Effector memory CD8-positive, alpha-beta T cell (primary cell): ENCODE results near the gene TEKT1.
A peak's percentile ranks its signal among the peaks of the same experiment; 100 is the strongest.
"Not testable (repeated sequence)": the region's sequence is repeated elsewhere in the genome, so short reads cannot be mapped to it uniquely, and the experiment has no call there.

Experiments used
- ATAC-seq: fragments of 150-1000 bp; cut with Tn5 transposase; replicated peaks from 2 replicates; pipeline ENCODE4 v1.10.0; 2021; ENCODE audit warnings: mild to moderate bottlenecking, moderate library complexity
- DNase-seq, 3 experiments: peaks; one replicate each; pipeline ENCODE4 v3.0.0; 2021
- H3K27ac Mint-ChIP-seq, 2 donors: one replicate each; pipeline ENCODE4 v1.8.0; 2022; ENCODE audit warnings: mild to moderate bottlenecking in 2 of 2, mixed read lengths in 2 of 2, moderate library complexity in 2 of 2
- H3K27me3 Mint-ChIP-seq, 2 donors: one replicate each; pipeline ENCODE4 v1.8.0; 2022; ENCODE audit warnings: mixed read lengths in 2 of 2
- H3K36me3 Mint-ChIP-seq: one replicate; pipeline ENCODE4 v1.8.0; 2022; ENCODE audit warnings: mild to moderate bottlenecking, moderate library complexity, mixed read lengths; ENCODE audit not compliant: insufficient read depth
- H3K4me1 Mint-ChIP-seq, 2 donors: one replicate each; pipeline ENCODE4 v1.8.0; 2022; ENCODE audit warnings: low read depth in 2 of 2, mixed read lengths in 2 of 2
- H3K4me3 Mint-ChIP-seq, 2 donors: one replicate each; pipeline ENCODE4 v1.8.0; 2022; ENCODE audit warnings: mild to moderate bottlenecking in 2 of 2, mixed read lengths in 2 of 2, moderate library complexity in 2 of 2
- H3K9me3 Mint-ChIP-seq, 2 donors: one replicate each; pipeline ENCODE4 v1.8.0; 2022; ENCODE audit warnings: mixed read lengths in 2 of 2

The TEKT1 gene

DNA sequence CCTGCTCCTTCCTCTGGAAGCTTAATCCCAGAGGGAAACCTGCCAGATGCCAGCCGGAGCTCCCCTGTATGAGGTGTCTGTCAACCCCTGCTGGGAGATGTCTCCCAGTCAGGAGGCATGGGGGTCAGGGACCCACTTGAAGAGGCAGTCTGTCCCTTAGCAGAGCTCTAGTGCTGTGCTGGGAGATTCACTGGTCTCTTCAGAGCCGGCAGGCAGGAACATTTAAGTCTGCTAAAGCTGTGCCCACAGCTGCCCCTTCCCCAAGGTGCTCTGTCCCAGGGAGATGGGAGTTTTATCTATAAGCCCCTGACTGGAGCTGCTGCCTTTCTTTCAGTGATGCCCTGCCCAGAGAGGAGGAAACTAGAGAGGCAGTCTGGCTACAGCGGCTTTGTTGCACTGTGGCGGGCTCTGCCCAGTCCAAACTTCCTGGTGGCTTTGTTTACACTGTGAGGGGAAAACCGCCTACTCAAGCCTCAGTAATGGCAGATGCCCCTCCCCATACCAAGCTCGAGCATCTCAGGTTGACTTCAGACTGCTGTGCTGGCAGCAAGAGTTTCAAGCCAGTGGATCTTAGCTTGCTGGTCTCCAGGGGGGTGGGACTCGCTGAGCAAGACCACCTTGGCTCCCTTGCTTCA, 17.1 kb upstream of the TEKT1 start:
- H3K4me3 Mint-ChIP-seq, H3K4me1 Mint-ChIP-seq, H3K27ac Mint-ChIP-seq, ATAC-seq, H3K9me3 Mint-ChIP-seq, DNase-seq, H3K36me3 Mint-ChIP-seq: not testable (repeated sequence)
- peaks cover 62 to 77% of the 10 kb centered on the region in 2 donors for H3K27me3 Mint-ChIP-seq

DNA sequence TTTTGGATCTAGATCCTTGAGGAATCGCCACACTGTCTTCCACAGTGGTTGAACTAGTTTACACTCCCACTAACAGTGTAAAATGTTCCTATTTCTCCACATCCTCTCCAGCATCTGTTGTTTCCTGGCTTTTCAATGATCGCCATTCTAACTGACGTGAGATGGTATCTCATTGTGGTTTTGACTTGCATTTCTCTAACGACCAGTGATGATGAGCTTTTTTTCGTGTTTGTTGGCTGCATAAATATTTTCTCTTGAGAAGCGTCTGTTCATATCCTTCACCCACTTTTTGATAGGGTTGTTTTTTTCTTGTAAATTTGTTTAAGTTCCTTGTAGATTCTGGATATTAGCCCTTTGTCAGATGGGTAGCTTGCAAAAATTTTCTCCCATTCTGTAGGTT, 14.6 kb upstream of the TEKT1 start:
- H3K36me3 Mint-ChIP-seq, H3K4me3 Mint-ChIP-seq, H3K4me1 Mint-ChIP-seq, DNase-seq, H3K9me3 Mint-ChIP-seq, ATAC-seq, H3K27ac Mint-ChIP-seq: not testable (repeated sequence)
- peaks cover 78 to 88% of the 10 kb centered on the region in 2 donors for H3K27me3 Mint-ChIP-seq

DNA sequence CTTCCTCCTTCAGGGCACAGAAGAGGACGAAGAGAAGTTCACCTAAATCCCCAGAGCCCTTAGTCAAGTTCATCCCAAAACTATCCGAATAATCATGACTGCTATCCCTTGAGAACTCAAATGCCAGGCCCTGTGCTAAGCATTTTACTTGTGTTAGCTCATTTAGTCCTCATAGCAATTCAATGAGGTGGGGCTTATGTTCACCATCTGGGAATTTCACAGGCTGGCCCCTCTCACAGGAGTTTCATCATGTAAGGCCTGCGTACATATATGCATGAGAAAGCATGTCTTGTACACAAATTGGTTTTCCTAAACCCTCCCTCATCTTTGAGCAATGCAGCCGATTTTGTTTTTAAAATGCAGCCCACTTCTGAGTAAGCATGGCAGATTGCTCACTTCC, 12.9 kb upstream of the TEKT1 start:
- not testable (repeated sequence) for H3K4me3 Mint-ChIP-seq, ATAC-seq, H3K27ac Mint-ChIP-seq, H3K36me3 Mint-ChIP-seq, H3K4me1 Mint-ChIP-seq, H3K9me3 Mint-ChIP-seq, DNase-seq
- peaks cover 74 to 90% of the 10 kb centered on the region in 2 donors for H3K27me3 Mint-ChIP-seq

DNA sequence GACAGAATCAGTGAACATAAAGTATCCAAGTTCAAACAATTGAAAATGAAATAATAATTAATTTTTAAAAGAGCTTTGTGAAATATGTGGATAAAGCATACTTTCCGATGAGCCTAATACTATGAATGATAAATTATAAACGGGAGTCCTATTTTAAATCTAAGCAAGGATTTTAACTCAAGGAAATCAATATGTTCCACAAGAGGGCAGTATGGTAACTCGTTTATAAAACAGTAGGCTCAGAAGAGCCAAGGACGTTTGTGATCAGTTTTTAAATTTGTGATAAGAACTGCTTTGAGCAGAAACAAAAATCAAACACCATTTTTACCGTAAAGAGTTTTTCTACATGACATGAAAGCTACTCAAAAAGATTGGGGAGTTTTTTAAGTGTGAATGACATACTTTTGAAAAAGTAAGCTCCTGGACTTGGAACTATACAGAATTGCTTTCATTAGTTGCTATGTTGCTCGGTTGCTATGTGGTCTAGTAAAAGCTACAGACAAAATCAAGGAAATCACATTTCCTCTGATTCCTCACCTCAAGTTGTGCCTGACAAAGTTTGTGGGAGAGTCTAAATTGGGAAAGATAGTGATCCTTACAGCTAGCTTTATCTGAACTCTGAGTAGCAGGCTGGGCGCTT, 11.8 kb upstream of the TEKT1 start:
- DNase-seq (no peak), ATAC-seq (peak; percentile 56)
- Mint-ChIP-seq H3K27me3 (peaks cover 81 to 93% of the 10 kb centered on the region in 2 donors), H3K4me1 (peaks cover 0 to 3% of the 10 kb centered on the region in 2 donors), H3K27ac (no peak overlapping the region), H3K36me3 (peaks cover 2% of the 10 kb centered on the region), H3K4me3 (no peak overlapping the region), H3K9me3 (no peaks in the 10 kb centered on the region)

DNA sequence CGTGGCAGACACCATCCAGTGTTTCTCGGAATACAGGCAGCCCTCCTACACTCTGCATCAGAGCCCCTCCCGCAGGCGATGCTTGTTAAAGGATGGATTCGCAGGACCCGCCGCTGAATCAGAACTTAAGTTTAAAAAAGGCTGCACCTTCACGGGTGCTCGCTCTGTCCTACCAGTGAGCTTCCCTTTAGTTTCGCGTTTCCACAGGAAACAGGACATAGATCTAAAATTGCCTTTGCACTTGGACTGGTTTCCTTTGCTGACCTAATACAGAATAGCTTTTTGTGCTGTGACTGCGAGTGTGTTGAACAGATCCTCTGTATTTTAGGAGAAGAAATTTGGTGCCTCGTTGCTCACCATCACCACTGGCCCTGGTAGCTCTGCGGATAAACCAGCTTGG, 10.2 kb upstream of the TEKT1 start:
- peaks cover 81 to 87% of the 10 kb centered on the region in 2 donors for H3K27me3 Mint-ChIP-seq
- not testable (repeated sequence) for H3K4me3 Mint-ChIP-seq, H3K27ac Mint-ChIP-seq, DNase-seq, H3K36me3 Mint-ChIP-seq, H3K9me3 Mint-ChIP-seq, ATAC-seq, H3K4me1 Mint-ChIP-seq

DNA sequence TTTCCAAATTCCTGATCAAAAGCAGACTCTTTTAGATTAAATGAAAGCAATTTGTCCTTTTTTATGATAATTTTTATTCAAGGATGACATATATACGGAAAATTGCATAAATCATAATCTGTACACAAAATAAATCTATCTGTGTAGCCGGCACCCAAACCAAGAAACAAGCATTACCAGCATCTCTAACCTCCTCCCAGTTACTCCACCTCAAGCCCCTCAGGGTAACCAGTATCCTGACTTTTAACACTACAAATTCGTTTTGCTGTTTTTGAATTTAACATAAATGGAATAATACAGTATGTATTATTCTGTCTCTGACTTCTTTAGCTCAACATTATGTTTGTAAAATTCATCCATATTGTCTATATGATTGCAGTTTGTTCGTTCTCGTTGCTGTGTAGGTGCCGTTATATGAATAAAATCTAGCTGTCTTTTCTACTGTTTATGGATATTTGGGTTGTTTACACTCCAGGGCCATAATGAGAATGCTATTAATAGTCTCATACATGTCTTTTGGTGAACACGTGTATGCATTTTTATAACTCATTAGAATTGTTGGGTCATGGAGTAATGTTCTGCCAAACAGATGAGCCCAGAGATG, 1.0 kb downstream of the TEKT1 start:
- peaks cover 5 to 14% of the 10 kb centered on the region in 2 donors for H3K4me1 Mint-ChIP-seq
- H3K4me3 Mint-ChIP-seq, result no peak overlapping the region
- ATAC-seq, result no peak
- H3K36me3 Mint-ChIP-seq, result no peaks in the 10 kb centered on the region
- H3K27ac Mint-ChIP-seq, result peak overlapping the region in 1 of 2 donors; percentile 80
- DNase-seq, result no peak
- H3K27me3 Mint-ChIP-seq, result peaks cover 51 to 62% of the 10 kb centered on the region in 2 donors
- H3K9me3 Mint-ChIP-seq, result no peaks in the 10 kb centered on the region

DNA sequence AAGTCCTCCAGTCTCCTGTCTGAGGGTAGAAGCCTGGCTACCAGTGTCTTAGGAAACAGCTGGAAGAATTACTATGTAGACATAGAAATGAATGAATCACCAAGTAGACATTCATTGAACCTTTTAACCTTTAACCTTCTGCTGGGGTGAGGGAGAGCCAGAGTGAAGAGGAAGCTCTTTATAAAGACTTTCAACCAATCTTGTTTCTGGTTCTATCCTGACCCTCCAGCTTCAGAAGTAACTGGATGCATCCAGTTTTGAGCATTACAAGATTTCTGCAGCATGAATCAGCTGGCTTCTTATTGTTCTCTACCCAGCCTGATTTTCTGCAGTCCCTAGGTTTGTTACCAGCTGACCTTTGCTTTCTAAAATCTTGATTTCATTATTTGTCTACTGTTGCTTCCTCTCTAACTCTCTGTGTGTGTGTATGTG, 8.5 kb downstream of the TEKT1 start:
- no peaks in the 10 kb centered on the region for H3K36me3 Mint-ChIP-seq
- ATAC-seq, result no peak
- no peak for DNase-seq
- no peaks in the 10 kb centered on the region for H3K9me3 Mint-ChIP-seq
- no peak overlapping the region for H3K27ac Mint-ChIP-seq
- no peaks in the 10 kb centered on the region for H3K4me1 Mint-ChIP-seq
- no peak overlapping the region for H3K4me3 Mint-ChIP-seq
- H3K27me3 Mint-ChIP-seq, result peaks cover 29 to 30% of the 10 kb centered on the region in 2 donors

DNA sequence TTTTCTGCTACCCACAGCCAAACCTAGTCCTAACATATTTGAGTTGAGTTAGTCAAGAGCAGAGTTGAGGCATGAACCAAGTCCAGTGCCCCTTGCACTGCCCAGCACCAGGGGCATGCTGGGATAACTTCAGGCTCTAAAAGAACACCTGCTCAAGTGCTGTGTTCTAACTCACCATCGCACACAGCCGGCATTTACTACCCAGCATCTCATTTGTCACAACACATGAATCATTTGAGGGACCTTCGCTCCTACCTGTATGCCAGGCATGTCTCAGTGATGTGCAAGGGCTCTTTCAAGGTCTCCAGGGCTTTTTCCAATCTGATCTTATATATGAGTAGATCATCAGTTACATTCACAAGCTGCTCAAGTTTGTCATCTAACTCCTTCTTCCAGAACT, 12.6 kb downstream of the TEKT1 start:
- H3K4me3 Mint-ChIP-seq, result no peak overlapping the region
- H3K9me3 Mint-ChIP-seq, result no peaks in the 10 kb centered on the region
- H3K27me3 Mint-ChIP-seq, result peaks cover 23 to 50% of the 10 kb centered on the region in 2 donors
- DNase-seq (no peak), ATAC-seq (no peak)
- no peaks in the 10 kb centered on the region for H3K4me1 Mint-ChIP-seq
- H3K36me3 Mint-ChIP-seq, result no peaks in the 10 kb centered on the region
- H3K27ac Mint-ChIP-seq, result no peak overlapping the region

DNA sequence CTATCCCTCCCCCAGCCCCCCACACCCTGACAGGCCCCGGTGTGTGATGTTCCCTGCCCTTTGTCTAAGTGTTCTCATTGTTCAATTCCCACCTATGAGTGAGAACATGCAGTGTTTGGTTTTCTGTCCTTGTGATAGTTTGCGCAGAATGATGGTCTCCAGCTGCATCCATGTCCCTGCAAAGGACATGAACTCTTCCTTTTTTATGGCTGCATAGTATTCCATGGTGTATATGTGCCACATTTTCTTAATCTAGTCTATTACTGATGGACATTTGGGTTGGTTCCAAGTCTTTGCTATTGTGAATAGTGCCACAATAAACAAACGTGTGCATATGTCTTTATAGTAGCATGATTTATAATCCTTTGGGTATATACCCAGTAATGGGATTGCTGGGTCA, 15.2 kb downstream of the TEKT1 start:
- H3K27ac Mint-ChIP-seq, H3K4me1 Mint-ChIP-seq, H3K4me3 Mint-ChIP-seq, H3K9me3 Mint-ChIP-seq, DNase-seq, H3K36me3 Mint-ChIP-seq, ATAC-seq: not testable (repeated sequence)
- H3K27me3 Mint-ChIP-seq, result peaks cover 40 to 70% of the 10 kb centered on the region in 2 donors

DNA sequence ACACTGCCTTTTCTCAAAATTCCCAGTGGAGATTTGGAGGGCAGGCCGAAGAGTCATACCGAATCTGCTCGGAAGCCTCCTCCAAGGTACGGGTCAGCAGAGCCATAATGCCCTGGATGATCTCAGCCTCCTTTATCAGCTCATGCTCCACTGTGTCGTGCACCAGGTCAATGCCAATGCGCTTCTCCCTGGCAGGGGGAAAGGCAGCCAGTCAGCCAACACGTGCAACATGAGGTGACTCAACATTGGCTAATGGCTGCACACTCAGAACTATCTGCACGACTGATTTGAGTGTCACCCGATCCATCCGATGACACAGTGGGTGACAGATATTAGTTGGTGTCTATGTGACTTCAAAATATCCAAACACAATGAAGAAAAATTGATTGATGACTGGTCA, 15.8 kb downstream of the TEKT1 start:
- H3K4me1 Mint-ChIP-seq, result no peaks in the 10 kb centered on the region
- peaks cover 44 to 76% of the 10 kb centered on the region in 2 donors for H3K27me3 Mint-ChIP-seq
- DNase-seq, result no peak
- no peak overlapping the region for H3K27ac Mint-ChIP-seq
- H3K9me3 Mint-ChIP-seq, result no peaks in the 10 kb centered on the region
- ATAC-seq, result no peak
- no peak overlapping the region for H3K4me3 Mint-ChIP-seq
- no peaks in the 10 kb centered on the region for H3K36me3 Mint-ChIP-seq

DNA sequence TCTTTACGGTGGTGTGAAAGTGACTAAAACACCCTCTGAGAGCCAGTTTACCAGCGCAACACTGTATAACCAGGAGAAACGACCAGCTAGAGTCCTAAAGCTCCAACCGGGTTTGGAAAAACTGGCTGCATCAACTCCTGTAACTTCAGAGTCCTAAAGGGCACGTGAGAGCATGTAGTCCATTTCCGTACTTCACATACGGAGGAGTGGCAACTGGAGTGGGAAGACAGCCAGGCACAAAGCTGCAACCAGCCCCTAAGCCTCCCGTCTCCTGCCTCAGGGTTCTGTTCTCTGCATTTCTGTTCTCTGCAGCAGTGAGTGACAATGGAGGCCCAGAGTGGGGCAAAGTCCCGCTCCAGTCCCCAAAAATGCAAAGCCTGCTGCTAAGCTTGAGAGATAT, 19.2 kb downstream of the TEKT1 start:
- H3K9me3 Mint-ChIP-seq, result no peaks in the 10 kb centered on the region
- no peak for DNase-seq
- H3K4me1 Mint-ChIP-seq, result no peaks in the 10 kb centered on the region
- H3K27ac Mint-ChIP-seq, result no peak overlapping the region
- H3K36me3 Mint-ChIP-seq, result no peaks in the 10 kb centered on the region
- no peak overlapping the region for H3K4me3 Mint-ChIP-seq
- ATAC-seq, result no peak
- peaks cover 50 to 84% of the 10 kb centered on the region in 2 donors for H3K27me3 Mint-ChIP-seq

DNA sequence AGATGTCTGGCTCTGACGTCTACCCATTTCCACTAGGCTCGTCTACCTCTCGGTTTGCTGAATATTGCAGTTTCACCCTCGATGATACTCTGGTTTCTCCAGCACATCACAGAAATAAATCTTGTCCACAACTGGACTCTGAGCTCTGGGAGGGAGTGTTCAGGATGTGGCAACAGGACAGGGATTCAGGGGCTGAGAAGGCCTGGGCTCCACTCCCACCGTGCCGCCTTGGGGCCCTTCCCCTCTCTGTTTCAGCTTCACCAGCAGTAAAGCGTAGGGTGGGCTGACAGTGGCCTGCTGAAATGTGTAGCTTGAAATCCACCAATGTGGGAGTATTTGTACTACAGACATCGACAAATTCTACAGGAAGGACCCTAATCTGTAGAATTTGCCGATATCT, 20.0 kb downstream of the TEKT1 start:
- Mint-ChIP-seq H3K36me3 (no peaks in the 10 kb centered on the region), H3K27me3 (peaks cover 50 to 82% of the 10 kb centered on the region in 2 donors), H3K4me1 (no peaks in the 10 kb centered on the region), H3K9me3 (no peaks in the 10 kb centered on the region), H3K4me3 (no peak overlapping the region), H3K27ac (no peak overlapping the region)
- no peak for DNase-seq
- ATAC-seq, result no peak

DNA sequence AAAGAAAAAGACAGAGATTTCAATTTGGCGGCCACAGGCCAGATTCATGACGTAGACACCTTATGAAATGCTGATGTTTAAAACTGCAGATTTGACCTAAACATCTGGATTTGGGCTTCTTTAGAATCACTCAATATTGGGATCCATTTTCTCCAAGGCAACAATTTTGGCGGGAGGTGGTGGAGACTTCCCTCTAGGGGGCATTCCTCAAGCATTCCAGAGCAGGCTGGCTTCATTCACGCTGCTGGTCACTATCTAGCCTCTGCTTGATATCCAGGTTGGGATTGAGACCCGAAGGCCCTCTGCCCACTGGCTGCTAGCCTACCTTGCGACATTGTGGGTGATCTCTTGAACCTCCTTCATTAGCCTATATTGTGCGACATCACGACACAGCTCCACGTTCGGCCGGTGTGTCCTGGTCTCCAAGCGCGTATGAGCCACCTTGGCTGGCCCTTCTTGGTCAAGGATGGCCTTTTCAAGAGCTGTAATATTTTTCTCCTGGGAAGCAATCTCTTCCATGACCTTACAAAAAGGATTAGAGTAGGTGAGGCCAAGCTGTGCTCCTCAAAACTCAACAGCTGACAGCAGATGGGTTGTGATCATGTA, 31.0 kb downstream of the TEKT1 start:
- H3K27me3 Mint-ChIP-seq, result peaks cover 8 to 45% of the 10 kb centered on the region in 2 donors
- no peak for DNase-seq

DNA sequence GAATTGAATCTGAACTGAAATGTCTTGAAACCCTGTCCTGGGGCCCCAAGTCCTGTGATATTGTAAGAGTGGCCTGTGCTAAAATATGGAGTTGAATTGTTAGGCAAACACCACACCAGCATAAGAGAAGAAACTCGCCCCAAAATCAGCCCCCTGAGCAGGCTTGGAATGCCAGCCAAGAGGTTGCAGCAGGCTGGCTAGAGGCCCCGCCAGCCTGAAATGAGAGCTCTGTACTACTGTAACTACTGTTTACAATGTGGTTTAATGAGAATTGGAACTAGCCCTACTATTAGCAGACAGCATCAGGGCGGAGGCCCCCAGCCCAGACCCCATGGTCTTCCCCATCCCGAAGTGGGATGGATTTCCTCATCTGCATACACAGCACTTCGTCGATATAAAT, 31.8 kb downstream of the TEKT1 start:
- peaks cover 0 to 42% of the 10 kb centered on the region in 2 donors for H3K27me3 Mint-ChIP-seq
- no peaks in the 10 kb centered on the region for H3K36me3 Mint-ChIP-seq
- DNase-seq (no peak), ATAC-seq (no peak)
- no peak overlapping the region for H3K4me3 Mint-ChIP-seq
- peaks cover 4 to 5% of the 10 kb centered on the region in 2 donors for H3K4me1 Mint-ChIP-seq
- H3K27ac Mint-ChIP-seq, result no peak overlapping the region
- H3K9me3 Mint-ChIP-seq, result no peaks in the 10 kb centered on the region

More for the DNA sequence above, 31.0 kb downstream of the TEKT1 start:
- Mint-ChIP-seq H3K4me3 (no peak overlapping the region), H3K4me1 (peaks cover 4 to 5% of the 10 kb centered on the region in 2 donors), H3K36me3 (no peaks in the 10 kb centered on the region), H3K9me3 (no peaks in the 10 kb centered on the region), H3K27ac (no peak overlapping the region)
- no peak for ATAC-seq
